AG10803 (cell line): ENCODE data around the gene TAF12.
"Not testable (repeated sequence)": the region's sequence is repeated elsewhere in the genome, so short reads cannot be mapped to it uniquely, and the experiment has no call there.

Experiments used
- DNase-seq: peaks from one replicate; pipeline ENCODE4 v3.0.0; 2010; ENCODE audit warnings: low read depth
- H3K4me3 ChIP-seq: 2 replicates; pipeline ENCODE4 v1.5.1; 2011; ENCODE audit warnings: mild to moderate bottlenecking, low read length, control low read depth
- TF ChIP-seq, protein P1 (sequence below): conservative IDR thresholded peaks from 2 replicates; pipeline ENCODE4 v1.5.1; 2011; ENCODE audit warnings: mild to moderate bottlenecking, low read length, control low read depth, inconsistent platforms

TAF12 gene, protein sequence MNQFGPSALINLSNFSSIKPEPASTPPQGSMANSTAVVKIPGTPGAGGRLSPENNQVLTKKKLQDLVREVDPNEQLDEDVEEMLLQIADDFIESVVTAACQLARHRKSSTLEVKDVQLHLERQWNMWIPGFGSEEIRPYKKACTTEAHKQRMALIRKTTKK

DNA sequence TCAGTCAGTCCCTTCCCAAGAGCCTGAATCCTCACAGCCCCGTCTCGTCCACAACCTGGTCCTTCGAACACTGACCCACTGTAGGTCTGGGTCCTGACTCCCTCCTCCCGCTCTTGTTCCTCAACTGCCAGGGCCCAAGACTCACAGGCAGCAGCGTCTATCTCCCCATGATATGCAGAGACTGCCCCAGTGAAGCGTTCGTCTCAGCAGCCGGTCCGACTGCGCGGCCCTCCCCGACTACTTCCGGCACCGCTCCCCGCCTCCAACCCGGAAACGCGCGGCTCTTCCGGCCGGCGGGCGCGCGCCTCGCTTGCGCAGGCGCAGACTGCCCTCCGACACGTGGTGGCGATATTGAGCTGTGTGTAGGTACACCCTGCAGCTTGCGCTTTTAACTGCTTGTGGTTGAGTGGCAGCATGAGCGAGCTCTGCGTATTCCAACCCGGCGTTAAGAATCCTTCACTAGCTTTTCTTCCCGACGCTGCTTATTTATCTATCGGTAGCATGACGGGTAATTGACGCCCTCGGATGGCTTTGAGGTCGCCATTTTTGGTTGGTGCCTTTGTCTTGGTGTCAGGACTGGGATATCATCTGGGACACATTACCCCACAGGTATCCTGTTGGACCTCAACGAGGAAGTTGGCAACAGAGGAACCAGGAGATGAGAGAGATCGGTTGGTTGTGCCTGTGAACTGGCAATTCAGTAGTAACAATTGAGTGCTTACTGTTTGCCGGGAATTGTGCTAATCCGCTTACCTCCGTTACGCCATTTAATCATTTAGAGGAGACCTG lies at the start of gene TAF12:
TAF12 (minus strand) TSS at position 221 of the 789 bp plus-strand sequence. CDS start 20,986 bp downstream, outside the sequence.
- peak within 1 kb of the TSS; percentile 98 for H3K4me3 ChIP-seq
- TF ChIP-seq, protein P1, sequence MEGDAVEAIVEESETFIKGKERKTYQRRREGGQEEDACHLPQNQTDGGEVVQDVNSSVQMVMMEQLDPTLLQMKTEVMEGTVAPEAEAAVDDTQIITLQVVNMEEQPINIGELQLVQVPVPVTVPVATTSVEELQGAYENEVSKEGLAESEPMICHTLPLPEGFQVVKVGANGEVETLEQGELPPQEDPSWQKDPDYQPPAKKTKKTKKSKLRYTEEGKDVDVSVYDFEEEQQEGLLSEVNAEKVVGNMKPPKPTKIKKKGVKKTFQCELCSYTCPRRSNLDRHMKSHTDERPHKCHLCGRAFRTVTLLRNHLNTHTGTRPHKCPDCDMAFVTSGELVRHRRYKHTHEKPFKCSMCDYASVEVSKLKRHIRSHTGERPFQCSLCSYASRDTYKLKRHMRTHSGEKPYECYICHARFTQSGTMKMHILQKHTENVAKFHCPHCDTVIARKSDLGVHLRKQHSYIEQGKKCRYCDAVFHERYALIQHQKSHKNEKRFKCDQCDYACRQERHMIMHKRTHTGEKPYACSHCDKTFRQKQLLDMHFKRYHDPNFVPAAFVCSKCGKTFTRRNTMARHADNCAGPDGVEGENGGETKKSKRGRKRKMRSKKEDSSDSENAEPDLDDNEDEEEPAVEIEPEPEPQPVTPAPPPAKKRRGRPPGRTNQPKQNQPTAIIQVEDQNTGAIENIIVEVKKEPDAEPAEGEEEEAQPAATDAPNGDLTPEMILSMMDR = peak; percentile 36
- peak; percentile 94 for DNase-seq

DNA sequence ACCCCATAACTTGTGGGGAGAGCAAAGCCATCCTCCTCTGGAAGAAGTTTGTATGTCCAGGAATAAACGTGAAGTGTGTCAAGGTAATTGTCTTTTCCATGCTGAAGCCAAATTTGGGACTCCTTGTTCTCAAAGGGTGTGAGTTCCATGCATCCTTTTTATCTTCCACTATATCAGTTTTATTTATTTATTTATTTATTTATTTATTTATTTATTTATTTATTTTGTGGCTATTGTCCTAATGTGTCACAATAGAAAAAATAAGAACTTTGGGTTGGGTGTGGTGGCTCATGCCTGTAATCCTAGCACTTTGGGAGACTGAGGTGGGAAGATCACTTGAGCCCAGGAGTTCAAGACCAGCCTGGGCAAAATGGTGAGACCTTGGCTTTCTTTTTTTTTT lies 48.8 kb upstream of the TAF12 start:
- DNase-seq, H3K4me3 ChIP-seq: not testable (repeated sequence)

DNA sequence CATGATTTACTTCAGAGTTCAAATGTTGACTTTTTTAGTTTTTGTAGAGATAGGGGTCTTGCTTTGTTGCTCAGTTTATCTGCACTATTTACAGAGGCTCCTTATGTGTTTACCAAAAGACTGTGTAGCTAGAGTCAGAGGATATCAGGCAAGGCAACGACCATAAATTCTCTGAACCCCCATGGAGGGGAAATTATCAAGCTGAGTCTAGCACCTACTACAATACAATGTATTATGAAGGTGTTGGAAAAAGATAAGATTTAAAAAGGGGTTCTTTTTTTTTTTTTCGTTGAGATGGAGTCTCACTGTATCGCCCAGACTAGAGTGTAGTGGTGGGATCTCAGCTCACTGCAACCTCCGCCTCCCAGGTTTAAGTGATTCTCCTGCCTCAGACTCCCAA lies 42.1 kb upstream of the TAF12 start:
- no peak overlapping the region for H3K4me3 ChIP-seq
- no peak for DNase-seq
- TF ChIP-seq, protein P1 = no peak

DNA sequence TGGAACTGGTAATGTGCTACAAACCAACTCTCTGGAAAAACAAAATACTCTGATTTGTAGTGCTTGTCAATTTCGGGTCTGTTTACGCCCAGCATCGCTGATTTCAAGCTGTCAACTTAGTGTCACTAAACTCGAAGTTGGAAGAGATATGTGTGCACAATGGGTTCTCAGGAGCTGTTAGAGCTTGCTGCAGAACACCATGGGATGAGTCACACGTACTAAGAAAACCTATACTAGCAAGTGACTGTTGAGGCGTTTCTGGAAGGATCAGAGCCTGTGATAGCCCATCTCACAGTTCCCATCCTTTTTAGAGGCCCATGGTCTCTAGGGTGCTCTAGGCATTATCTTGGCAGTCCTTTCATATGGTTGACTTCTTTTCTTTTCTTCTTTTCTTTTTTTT lies 40.0 kb upstream of the TAF12 start:
- no peak for DNase-seq
- TF ChIP-seq, protein P1 = no peak
- H3K4me3 ChIP-seq = no peak overlapping the region

DNA sequence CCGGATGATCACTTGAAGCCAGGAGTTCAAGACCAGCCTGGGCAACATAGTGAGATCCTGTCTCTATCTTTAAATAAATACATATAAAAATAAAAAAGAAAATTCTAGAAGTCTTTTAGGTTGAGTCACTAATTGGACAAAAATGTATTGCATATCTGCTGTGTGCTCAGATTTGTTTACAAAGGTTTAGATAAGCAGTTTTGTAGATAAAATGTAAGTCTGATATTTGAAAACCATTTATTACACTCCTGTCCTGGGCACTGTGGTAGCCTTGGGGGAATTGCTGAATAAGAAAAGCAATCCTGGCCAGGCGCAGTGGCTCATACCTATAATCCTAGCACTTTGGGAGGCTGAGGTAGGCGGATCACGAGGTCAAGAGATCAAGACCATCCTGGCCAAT lies 37.3 kb upstream of the TAF12 start:
- no peak overlapping the region for H3K4me3 ChIP-seq
- DNase-seq = no peak
- TF ChIP-seq, protein P1 = no peak

DNA sequence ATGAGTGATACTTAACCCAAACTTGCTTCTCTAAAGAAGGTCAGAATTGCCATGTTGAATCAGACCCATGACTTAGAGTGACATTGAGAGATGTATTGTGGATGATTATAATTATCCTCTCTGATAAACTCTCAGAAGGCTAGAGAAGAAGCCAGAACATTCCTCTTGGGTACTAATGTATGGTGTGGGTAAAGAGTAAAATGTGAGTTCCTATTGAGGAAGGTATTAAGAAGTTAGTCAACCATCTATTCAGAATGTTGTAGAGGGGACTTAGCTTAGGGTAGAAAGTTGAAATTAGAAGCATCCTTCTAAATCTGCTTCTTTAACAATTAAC lies 33.0 kb upstream of the TAF12 start:
- TF ChIP-seq, protein P1 = no peak
- no peak for DNase-seq

DNA sequence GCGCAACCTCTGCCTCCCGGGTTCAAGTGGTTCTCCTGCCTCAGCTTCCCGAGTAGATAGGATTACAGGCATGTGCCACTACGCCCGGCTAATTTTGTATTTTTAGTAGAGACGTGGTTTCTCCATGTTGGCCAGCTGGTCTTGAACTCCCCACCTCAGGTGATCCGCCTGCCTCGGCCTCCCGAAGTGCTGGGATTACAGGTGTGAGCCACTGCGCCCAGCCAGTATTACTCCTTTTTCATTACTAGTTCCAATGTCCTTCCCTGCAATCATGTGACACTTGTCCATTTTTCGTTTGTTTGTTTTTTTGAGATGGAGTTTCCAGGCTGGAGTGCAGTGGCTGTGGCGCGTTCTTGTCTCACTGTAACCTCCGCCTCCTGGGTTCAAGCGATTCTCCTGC lies 30.1 kb upstream of the TAF12 start:
- not testable (repeated sequence) for H3K4me3 ChIP-seq, DNase-seq

More for the DNA sequence above, 33.0 kb upstream of the TAF12 start:
- no peak overlapping the region for H3K4me3 ChIP-seq

DNA sequence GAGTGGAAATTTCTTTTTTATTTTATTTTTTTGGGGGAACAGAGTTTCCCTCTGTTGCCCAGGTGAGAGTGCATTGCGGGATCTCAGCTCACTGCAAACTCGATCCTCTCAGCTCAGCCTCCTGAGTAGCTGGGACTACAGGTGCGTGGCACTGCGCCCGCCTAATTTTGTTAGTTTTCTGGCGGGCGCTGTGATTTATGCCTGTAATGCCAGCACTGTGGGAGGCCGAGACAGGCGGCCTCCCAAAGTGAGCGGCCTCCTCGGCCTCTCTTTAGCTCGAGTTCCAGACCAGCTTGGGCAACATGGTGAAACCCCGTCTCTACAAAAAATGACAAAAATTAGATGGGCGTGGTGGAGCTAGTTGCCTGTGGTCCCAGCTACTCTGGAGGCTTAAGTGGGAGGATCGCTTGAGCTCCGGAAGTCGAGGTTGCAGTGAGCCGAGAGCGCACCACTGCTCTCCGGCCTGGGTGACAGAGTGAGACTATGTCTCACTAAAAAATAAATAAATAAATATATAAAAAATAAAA lies 28.4 kb upstream of the TAF12 start:
- DNase-seq = no peak
- TF ChIP-seq, protein P1 = no peak
- no peak overlapping the region for H3K4me3 ChIP-seq
